HG03095 (cell line): ENCODE results near the gene SETX.
"Not testable (repeated sequence)": the region's sequence is repeated elsewhere in the genome, so short reads cannot be mapped to it uniquely, and the experiment has no call there.

ENCODE experiments used
- ATAC-seq: cut with Tn5 transposase; IDR thresholded peaks from one replicate; pipeline ENCODE4 v1.9.1; 2021; ENCODE audit warnings: moderate library complexity; ENCODE audit not compliant: unreplicated experiment

The SETX gene

DNA sequence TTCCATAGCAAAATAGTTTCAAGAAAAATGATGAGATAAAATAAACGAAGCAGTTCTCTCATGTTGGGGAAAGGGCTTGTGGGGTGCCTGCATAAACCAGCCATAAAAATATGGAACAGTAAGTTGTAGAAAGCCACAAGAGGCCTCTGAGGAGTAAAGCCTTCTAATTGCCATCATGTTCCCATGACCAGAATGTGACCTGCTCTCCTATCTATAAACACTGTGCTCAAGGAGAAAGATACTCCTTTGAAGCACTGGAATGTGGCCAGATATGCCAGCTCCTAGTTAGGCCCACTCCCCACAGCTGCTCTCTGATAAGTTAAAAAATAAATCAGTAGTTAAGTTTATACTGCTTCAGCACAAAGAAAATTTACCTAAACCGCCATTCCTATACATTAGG lies 65.8 kb downstream of the SETX start:
- ATAC-seq = no peak

DNA sequence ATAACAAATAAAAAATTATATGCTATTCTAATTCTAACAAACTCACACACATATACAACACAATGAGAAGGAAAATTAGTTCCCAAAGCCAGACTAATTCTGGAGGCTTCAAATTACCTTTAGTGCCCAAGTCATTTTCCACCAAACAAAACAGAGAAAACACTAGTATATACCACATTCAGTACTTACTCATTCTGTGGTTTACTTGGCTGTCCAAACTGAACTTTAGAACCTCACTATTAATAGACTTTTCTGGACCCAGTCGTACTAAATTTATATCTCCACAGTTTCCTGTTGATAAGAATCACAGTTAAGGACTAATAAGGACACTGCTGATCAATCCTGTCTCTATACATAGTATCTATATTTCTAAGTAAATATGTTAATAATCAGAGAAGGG lies 66.4 kb downstream of the SETX start:
- no peak for ATAC-seq

DNA sequence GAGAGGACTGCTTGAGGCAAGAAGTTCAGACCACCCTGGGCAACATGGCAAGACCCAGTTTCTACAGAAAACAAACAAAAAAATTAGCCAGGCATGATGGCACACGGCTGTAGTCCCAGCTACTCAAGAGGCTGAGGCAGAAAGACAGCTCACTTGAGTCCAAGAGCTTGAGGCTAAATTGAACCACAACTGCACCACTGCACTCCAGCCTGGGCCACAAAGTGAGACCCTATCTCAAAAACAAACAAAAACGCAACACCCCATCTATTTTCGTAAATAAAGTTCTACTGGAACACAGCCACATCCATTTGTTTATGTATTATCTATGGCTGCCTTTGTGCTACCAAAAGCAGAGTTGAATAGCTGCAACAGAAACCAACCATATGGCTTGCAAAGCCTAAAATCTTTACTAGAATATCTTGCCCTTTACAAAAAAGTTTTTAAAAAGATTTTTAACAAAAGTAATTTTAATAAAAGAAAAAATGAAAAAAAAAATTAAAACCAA lies 67.5 kb downstream of the SETX start:
- no peak for ATAC-seq

DNA sequence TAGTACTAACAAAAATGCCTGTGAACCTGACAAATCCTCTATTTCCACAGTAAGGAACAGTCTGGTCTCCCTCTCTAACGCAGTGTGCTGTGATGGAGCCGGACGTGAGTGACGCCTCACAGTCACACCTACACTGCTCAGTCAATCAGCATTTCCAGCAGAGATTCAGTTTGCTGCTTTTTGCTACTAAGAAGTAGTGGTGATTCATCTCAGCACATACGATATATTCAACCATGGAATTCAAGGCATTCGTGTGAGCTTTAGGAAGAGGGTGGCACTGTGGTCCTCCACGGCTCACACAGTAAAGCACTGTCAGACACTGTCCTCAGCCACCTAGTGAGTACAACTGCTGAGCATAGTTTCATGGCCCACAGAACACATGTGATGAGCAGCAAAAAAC lies 70.9 kb downstream of the SETX start:
- no peak for ATAC-seq

DNA sequence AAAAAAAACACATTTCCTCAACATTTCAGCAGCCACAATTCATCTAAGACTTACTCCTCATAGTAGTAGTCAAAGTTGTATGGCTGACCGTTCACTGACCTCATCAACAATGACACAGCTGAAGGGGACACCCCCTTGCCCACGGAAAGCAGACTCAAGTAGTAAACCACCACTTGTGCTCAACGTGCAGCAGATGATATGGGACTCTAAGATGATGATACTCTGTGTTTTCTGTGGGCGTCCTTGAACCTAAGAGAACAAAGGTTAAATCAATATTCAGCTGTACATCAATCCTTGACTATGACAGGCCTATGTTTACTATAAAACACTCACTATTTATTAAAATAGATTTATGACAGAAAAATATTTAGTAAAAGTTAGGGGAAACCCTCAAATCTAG lies 71.6 kb downstream of the SETX start:
- ATAC-seq = no peak

DNA sequence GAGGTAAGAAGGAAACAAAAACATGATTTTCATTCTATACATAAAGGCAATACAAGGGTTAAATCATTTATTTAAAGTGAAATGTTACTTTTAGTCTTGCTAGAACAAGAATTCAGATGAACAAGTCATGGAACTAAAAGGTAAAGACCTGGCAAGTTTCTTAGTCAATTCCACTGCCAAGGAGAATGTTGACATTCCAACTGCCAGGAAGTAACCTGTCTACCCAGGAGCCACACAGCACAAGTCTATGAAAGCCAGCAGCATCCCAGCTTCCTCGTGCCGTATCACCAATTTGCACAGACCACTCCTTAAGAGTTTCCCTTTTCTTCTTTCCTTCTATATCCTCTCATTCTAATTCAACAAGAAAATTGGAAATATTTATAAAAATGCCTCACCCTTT lies 79.9 kb downstream of the SETX start:
- no peak for ATAC-seq

DNA sequence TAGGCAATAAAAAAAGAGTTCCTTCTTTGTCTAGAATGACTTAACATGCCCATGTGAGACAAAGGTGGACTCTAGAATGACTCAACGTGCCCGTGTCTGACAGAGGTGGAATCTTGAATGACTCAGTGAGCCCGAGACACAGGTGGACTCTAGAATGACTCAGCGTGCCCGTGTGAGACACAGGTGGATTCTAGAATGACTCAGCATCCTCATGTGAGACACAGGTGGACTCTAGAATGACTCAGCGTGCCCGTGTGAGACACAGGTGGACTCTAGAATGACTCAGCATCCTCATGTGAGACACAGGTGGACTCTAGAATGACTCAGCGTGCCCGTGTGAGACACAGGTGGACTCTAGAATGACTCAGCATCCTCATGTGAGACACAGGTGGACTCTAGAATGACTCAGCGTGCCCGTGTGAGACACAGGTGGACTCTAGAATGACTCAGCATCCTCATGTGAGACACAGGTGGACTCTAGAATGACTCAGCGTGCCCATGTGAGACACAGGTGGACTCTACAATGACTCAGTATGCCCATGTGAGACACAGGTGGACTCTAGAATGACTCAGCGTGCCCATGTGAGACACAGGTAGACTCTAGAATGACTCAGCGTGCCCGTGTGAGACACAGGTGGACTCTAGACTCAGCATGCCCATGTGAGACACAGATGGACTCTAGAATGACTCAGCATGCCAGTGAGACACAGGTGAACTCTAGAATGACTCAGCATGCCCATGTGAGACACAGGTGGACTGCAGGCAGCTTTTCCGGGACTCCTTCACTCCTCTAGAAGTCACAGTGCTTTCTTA lies 84.9 kb downstream of the SETX start:
- ATAC-seq = not testable (repeated sequence)

DNA sequence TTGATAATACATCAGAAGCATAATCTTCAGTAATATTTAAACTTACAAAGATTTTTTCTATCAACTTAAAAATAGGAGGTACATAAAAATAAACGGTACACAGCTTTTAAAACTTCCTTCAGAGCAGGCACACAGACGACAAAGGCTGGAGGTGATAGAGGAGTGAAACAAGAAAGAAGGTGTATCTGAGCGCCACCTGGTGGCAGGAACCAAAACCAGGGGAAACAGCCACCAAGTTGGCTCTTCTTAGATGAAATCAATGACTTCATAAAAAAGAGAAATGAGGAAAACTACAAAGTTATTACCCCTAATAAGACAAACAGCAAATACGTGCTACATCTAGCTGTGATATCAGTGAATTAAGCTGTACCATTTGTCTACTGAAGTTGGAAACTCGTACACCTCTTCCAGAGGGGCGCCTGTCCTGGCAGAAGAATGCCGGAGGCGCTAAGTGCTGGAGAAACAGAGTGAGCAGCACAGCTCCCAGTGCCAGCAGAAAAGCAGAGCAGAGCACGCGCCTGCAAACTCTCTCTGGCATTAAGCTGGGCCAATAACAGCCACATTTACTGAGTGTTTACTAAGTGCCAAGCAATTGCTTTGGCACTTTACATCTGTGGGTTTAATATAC lies 85.9 kb downstream of the SETX start:
- no peak for ATAC-seq

DNA sequence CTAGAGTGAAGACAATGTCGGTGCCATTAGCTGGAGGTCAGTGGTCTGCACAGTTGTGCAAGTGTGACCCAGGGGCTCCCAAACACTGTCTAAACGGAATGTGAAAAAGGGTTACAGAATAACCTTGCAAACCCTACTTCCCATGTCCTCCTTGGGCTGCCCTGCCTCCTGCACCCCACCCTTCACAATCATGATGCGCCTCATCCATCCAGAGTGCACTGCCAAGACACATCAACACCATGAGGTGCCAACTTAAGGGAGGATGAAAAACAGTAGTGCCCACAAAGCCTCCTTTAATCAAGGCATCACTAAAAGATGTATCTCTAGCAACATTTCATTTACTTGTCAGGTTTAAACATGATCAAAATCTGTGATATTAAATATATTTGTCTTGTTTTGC lies 87.1 kb downstream of the SETX start:
- ATAC-seq = no peak

DNA sequence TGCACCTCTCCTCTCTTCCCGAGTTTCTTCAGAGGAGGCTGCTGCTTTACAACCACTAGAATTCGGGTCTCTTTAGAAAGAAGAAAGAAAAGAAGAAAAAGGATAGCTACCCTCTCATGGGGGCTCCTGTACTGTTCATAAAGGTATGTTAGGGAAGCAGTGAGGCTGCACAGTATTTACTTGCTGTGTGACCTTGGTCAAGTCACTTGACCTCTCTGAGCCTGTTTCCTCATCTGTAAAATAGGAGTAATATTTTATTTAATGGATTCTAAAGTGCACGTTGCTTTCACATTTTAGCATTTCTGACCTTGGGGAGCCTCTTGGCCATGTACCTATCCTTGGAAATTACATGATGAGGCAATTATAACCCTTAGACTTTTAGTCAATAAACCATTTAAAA lies 88.8 kb downstream of the SETX start:
- ATAC-seq = no peak

DNA sequence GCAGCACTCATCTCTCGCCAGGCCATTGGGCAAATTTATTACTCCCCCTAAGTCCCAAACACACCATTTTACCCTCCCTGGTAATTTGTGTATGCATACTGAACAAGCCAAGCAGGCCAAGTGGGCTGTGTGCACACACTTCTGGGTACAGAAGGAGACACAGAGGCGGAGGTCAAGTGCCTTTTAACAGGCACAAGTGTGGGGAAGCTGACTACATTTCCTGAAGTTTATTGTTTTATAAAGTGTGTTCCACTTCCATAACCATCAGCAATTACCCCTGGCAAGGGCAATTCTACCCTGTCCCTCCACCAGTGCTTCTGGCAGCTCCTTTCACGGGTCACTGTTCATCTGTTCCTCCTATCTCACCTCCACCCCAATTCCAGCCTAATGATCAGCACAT lies 93.9 kb downstream of the SETX start:
- ATAC-seq = no peak

DNA sequence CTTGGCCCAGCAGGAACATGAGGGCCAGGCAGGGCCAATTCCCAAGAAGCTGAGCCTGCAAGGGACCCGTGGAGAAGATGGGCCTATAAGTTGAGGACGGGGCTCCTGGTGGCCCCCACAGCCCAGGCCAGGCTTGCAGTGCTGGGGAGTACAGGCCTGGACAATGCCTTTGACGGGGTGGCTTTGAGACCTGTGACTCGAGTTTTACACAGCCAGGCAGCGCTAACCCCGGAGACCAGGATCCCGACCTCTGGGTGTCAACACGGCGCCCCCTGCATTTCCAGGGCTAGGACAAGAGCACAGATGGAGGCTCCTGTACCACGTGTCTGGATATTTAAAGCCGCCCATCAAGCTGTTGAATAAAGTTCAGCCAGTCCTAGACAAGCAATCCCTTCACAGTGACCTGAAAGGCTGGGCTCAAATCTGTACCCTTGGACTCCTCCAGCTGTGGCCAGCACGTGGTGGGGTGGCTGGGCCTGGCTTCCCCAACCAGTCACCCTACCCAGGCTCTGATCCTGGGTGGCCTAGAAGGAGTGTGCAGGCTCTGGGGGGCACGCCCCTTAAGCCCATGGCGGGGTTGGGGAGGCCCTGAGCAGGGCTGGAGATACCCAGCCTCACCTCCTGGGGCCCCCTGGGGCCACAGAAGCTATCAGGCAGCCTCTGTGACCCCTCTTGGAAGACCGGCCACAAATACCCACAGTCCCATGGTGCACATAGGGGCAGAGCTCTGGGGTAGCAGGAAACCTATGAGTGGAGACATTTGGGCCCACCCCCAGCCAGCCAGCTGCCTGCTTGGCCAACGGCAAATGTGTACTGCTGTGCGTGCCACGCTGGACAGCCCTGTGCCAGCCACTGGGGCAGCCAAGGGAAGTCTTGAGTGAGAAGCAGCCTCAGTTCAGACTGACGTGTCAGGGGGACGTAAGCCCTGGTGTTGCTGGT lies 104.2 kb downstream of the SETX start:
- ATAC-seq = no peak

DNA sequence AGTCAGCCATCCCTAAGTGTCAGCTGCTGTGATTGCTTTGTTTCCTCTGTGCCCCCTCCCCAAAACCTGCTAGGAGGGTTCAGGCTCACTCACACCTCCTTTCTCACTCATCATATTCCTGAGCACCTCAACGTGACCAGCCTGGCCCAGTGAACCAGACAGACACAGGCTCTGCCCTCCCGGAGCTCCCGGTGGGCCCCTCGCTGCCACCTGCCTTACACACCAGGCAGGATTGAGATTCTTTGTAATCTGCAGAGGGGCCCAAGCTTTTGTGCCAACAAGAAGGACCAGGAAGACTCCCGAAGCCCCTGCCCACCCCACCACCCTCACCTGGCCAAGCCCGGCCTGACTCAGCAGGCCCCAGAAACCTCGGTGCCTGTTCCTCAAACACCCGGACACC lies 105.1 kb downstream of the SETX start:
- no peak for ATAC-seq

DNA sequence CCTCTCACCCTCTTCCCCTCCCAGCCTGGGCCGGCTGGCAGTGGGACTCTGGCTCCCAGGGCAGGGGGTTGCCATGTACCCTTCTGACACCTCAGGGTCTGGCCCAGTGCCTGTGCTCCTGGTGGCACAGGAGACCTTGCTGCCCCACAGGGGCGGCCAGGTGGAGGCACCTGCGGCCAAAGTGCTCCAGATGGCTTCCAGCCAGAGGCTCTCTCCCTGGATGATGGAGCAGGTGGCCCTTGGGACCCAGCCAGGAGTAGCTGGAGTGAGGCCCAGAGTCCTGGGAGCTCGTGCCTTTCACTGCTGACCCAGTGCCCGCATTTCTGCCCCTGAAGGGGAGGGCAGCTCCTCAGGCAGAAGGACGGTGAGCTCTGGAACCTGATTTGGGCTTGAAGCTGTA lies 105.7 kb downstream of the SETX start:
- no peak for ATAC-seq

DNA sequence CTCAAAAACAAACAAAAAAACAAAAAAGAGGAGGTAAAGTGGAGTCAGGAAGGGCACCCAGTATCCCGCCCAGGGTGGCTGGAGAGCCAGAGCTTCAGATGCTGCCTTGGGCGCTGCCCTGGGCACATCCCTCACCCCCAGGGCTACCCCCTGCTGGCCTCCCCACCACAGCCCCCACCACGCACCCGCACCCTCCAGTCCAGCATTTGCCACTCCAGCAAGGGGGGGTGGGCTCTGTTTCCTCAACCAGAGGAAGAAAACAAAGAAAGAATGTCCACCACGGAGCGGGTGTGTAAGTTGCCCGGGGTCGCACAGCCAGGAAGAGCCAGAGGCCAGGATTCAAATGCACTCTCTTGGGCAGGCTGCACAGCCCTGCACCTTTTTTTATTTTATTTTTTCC lies 106.8 kb downstream of the SETX start:
- ATAC-seq = no peak

DNA sequence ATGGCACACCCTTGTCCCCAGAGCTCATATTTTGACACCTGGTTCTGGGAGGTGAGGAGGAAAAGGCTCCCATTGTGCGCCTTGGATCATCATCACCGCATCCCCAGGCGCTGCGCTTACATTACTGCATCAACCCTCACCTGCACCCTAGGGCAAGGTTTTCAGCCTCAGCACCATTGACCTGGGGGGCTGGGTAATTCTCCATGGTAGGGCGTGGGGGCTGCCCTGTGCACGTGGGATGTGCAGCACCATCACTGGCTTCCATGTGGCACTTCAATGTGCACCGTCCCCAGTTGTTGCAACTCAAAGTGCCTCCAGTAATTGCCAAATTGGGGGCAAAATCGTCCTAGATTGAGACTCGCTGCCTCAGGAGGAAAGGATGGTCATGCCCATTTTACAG lies 109.3 kb downstream of the SETX start:
- ATAC-seq = no peak

DNA sequence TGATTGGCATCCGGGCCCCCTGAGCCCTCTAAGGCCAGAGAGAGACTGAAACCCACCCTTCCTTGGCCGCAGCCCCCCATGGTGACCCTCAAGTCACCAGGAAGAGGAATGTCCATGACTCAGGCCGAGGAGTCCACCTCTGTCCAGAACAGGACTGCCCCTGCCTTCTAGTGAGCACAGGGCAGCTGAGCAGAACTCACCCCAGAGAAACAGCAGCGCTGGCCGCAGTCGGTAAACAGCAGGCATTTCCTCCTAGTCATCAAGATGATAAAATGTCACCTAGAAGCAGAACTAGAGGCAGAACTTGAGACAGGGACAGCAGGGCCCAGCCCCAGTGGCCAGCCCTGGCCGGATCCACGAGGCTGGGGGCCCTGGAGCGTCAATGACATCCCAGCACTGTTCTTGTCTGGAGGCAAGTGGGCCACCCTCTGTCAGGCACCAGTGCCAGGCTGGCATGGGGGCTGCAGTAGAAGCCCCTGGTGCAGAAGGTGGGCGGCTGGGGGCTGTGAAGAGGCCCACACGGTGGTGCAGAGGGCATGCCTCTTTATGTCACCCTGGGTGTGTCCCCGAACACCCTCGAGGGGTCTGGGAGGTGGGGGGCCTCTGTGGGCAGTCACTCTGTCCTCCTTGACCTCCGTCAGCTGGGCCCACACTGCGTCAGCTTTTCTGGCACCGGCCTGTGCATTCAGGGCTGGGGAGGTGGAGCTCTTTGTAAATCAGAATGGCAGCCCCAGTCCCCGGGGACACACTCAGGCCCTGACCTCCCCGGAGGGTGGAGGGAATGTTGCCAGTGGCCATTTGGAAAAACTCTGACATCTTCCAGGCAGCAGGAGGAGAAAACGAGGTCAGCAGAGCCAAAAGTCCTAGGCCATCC lies 110.0 kb downstream of the SETX start:
- ATAC-seq = no peak

DNA sequence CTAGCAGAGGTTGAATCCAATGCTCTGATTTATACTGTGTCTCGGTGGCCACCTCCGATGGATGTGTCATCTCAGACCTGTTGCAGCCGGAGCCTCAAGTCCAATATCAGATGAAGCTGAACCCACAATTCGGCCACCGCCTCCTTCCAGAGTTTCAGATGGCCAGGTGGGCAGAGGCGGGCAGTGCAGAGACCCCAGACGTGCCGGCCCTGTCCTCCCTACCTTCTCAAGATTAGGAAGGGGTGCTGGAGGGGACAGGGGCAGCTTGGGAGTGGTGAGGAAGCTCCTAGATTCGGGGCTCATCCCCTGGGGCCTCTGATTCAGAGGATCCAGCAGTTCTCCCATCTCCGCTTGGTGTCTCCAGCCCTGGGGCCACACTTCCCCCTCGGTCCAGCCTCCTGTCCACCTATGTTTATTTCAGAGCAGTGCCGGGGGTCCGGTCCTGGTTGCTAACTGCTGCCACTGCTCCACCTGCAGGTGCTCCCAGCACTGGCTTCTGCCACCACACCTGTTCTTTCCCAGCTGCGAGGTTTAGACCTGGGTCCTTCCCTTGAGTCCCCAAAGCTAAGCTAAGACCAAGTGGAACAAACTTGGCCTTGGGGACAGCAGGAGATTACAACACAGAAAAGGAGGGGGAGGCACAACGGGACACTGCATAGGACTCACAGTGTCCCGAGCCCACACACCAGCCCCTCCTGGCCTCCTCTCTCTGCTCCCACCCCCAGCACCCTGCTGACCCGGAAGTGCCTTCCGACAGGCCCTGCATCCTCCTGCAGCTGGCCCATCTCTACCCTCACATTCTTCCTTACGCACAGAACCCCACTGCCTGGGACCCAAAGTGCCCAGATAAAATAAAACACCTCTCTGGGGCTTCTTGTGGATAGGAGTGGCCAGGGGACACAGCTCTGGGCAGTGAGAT lies 111.4 kb downstream of the SETX start:
- no peak for ATAC-seq

DNA sequence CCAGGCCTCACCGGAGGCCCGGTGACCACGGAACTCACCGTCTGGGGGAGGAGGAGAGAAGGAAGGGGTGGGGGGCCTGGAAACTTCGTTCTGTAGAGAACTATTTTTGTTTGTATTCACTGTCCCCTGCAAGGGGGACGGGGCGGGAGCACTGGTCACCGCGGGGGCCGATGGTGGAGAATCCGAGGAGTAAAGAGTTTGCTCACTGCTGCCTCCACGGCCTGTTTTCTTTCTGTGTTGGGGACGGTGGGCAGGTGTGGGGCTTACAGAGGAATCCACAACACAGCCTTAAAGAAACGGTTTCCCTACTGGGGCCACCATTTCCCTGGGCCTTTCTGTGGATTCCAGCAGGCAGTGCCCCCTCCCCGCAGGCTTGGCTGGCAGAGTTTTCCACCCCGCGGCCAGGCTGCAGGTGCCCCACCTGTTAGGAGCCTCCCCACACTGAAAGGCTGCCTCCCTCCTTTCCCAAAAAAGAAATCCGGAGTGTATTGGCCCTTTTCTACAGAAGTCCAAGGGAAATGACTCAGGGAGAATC lies 112.1 kb downstream of the SETX start:
- no peak for ATAC-seq
